HG03520 (cell line): ENCODE measurements around the gene PLEKHB1.

Experiments
- ATAC-seq: cut with Tn5 transposase; IDR thresholded peaks from one replicate; pipeline ENCODE4 v1.9.1; 2021; ENCODE audit warnings: mild to moderate bottlenecking, moderate library complexity; ENCODE audit not compliant: unreplicated experiment

PLEKHB1 gene, protein sequence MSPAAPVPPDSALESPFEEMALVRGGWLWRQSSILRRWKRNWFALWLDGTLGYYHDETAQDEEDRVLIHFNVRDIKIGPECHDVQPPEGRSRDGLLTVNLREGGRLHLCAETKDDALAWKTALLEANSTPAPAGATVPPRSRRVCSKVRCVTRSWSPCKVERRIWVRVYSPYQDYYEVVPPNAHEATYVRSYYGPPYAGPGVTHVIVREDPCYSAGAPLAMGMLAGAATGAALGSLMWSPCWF

DNA sequence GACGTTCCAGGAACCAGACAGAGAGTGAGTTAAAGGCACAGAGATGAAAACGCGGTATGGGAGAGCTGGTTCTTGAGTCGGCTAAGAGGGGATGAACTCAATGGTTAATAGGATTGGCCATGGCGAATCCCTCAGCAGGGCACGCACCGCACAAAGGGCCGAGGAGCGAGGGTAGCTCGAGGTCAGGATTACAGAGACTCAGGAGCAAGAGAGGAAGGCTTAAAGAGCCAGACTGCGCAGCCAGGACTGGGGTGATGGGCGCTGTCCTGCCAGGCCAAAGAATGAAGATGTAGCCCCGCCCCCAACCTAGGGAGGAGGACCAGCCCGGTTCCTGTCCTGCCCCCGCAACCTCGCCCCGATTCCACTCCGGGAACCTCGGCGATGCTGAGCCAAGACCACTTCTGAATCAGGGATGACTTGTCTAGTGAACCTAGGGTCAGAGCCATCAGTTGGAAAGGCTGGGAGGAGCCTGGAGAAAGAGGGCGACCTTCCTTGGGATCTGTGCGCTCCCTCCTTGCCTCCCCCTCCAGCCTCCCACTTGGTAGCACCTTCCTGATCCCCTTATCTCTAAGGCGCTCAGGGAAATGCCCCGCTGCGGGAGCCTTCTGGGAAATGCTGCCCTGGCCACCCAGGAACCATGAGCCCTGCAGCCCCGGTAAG is at the start of gene PLEKHB1:
TSS of gene PLEKHB1 (plus strand) at position 610 of the 660 bp plus-strand sequence. CDS start at position 638, 28 bp downstream.
- no peak for ATAC-seq

DNA sequence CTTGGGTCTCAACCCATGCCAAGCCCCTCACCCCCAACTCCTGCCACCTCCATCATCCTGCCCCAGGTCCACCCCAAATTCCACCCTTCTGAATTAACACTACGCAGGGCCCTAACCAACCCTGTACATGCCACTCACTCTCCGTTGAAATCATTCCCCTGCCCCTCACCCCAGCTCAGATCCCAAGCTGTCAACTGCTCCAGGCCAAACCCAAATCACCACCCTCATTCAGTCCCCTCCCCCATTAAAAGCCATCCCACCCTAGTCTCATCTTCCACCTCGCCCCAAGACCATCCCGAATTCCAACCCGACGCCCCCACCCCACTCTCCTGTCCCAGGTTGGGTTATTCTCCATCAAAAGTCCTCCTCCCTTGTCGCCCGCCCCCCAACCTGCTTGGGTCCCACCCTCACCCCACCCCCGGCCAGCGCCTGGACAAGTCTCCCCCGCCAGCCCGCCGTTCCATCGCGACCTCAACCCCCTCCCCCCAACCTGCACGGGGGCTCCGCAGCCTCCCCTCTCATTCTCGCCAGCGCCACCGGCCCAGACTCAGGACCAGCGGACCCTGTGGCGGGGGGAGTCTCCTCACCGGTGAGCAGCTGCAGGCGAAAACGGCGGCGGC is 48.9 kb upstream of the PLEKHB1 start:
- ATAC-seq = no peak

DNA sequence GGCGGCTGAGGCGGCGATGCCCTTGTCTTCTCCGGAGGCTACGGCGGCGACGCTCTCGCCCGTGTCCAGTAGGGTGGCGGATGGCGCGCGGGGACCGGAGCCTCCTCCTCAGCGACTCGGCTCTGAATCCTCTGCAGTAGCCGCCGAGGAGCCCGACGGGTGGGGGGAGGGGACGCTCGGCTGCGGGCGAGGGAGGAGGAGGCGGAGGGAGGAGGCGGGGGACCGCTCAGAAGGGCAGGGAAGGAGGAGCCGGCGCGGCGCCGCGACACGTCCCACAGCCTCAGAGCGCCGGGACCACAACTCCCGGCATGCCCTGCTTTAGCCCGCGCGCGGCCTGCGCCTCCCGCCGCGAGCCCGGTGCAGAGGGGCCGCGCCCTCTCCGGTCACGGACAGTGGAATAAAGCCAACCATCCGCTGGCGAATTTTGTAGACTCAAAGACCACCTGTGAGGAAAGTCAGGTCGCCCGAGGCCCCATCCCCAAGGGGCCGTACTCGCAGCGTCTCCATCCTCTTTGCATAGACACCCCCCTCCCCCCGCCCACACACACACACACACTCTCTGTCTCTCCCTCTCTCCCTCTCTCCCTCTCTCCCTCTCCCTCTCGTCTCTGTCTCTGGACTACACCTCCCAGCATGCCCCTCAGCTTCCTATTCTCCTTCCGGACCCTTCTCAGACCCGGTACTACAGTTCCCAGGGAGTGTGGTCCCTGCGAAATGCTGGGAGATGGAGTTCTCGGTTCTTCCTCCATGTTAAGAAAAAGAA is 48.2 kb upstream of the PLEKHB1 start, which contains the start of gene FAM168A:
TSS of gene FAM168A (minus strand) at position 157 of the 763 bp plus-strand sequence. CDS start 129,638 bp downstream, outside the sequence.
- ATAC-seq = peak; percentile 88

DNA sequence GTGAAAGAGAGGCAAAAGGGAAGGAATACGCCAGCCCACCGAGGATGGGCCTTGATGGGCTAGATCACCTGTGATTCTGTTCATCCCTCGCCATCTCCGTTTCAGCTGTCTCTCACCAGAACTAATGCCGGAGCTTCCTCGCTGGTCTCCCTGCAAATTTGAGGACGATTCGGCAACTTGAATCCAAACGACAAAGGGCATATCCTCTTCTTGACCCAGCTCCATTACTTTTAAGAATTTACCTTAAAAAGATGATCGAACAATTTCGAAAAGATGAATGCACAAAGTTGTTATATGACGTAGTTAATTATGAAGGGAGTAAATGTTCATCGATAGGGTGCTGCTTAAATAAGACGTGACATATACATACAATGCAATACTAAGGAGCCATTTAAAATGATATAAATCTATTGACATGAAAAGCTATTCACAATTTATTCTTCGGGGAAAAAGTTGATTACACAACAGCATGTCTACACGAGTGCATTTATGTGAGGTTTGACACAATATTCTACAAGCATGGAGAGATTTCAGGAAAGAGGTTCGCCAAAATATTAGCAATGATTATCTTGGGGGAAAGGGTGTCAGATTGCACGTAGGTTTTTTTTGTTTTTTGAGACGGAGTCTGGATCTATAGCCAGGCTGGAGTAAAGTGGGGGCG is 47.5 kb upstream of the PLEKHB1 start:
- ATAC-seq = peak; percentile 1

DNA sequence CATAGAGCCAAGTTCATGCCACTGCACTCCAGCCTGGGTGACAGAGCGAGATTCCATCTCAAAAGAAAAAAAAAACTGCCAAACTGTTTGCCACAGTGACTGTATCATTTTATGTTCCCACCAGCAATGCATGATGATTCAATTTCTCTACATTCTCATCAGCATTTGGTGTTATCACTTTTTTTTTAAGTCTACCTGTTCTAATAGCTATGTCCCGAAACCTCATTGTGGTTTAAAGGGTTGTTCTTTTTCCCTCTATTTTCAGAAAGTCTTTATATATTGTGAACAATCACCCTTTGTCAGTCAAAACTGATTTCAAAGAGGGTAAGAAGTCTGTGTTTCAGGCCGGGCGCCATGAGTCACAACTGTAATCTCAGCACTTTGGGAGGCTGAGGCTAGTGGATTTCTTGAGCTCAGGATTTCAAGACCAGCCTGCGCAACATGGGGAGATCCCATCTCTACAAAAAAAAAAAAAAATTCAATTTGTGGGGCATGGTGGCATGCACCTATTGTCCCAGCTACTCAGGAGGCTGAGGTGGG is 33.7 kb upstream of the PLEKHB1 start:
- ATAC-seq = no peak

DNA sequence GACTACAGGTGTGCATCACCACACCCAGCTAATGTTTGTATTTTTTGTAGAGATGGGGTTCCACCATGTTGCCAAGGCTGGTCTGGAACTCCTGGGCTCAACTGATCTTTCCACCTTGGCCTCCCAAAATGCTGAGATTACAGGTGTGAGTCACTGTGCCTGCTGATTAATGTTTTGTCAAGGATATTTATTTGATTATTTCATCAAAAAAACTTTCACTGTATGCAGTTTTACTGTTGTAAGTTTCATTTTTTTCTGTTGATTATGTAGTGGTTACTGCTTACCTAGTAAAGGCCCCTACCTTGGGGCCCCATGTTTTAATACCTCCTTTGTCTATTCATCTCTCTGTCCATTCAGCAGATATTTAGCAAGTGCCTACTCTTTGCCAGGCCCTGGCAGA is 31.8 kb upstream of the PLEKHB1 start:
- ATAC-seq = no peak

DNA sequence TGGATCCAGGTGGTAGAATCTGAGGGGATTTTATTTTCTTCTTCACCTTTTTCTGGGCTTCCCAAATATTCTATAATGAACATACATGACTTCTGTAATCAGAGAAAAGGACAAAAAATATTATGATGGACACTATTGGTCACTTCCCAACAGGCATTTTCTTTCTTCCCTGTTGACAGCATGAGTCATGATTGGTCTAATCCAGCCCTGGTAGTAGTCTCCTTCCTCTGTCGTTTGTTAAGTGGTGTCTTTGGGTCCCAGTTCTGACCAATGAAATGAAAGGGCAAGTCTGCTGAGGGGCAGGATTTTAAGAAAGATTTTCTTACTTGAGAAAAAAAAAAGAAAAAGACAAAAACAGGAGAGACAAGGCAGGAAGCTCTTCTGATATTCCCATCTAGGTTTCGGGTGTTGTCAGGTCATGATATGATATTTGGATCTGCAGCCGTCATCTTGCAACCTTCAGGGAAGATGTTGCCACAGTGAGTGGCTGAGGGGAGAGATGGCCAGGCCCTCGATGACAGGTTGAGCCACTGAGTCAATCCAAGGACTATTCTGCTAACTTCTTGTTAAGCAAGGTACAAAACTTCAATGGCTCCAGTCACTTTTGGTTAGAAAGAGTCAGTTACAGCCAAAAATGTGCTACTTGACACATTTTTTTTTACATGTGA is 23.3 kb upstream of the PLEKHB1 start:
- ATAC-seq = no peak

DNA sequence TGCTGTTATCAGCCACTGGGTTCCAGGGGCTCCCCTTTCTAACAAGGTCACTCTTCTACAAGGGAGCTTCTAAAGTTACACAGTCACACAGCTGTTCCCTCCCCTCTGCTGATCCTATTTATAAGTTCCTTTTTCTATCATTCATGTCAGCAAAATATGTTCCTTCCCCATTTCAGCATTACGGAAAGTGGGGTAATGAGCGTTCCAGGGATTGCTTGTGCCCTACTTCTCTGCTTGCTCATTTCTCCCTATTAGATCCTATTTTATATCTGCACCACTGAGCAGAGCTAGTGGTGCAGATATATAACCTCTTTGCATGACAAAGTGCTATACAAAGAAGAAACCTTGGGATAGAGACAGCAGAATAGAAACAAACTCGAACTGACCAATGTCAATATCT is 22.7 kb upstream of the PLEKHB1 start:
- ATAC-seq = no peak

DNA sequence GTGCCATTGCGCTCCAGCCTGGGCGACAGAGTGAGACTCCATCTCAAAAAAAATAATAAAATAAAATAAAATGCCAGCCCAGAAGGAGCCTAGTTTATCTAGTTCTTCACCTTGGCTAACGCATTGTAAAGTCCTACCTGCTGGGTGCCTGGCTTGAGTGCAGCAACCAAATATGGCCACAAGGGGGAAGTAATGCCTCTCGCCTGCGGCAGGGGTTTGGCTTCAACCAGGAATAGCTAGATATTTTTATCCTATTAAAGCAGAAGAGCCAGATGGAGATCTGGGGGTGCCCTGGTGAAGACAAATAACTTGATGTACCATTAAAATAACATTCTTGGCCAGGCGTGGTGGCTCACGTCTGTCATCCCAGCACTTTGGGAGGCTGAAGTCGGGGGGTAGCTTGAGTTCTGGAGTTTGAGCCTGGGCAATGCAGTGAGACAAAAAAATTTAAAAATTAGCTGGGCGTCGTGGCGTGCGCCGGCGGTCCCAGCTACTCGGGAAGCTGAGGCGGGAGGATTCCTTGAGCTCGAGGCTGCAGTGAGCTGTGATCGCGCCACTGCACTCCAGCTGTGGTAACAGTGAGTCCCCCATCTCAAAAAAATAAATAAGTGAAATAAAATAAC is 20.6 kb upstream of the PLEKHB1 start:
- ATAC-seq = no peak

DNA sequence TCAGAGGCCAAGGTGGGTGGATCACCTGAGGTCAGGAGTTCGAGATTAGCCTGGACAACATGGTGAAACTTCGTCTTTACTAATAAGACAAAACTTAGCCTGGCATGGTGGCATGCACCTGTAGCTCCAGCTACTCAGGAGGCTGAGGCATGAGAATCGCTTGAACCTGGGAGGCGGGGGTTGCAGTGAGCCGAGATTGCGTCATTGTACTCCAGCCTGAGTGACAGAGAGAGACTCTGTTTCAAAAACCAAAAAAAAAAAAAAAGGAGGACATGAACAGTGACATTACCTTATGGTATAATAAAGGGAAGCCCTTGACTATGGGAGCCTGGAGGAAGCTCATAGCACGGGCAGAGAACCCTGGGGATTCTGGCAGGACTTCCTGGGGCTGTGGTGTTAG is 16.5 kb upstream of the PLEKHB1 start:
- no peak for ATAC-seq

DNA sequence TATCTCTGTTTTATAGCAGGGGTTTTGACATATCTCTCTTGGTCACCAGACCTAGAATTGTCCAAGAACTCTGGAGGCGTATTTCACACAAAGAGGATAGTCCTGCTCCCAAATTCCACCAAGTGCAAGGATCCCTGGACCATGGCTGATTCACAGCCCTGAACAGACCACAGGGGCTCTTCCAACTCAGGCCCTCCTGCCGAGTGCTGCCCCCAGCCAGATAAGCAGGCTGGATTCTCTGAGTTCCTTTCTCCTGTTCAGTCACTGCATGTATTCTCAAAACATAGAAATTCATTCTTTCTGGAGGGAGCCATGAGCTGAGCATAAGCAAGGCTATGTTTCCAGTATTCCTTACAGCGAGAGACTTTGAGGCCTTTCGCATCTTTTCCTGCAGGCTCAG is 13.4 kb upstream of the PLEKHB1 start:
- ATAC-seq = no peak

DNA sequence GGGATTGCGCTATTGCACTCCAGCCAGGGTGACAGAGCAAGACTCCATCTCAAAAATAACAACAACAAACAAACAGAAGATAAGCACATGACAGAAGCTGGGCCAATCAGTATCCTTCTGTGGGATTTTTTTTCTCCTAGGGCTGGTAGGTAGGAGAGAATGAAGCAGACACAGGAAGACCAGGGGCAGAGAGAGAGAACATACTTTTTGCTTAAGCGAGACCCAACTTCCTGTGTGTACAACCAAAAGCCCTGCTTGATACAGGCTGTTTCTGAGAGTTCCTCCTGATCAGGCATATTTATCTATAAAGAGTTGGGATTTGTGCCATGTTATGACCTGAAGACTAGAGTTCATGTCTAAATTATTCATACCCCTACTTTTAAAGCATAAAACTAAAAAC is 12.4 kb upstream of the PLEKHB1 start:
- no peak for ATAC-seq

DNA sequence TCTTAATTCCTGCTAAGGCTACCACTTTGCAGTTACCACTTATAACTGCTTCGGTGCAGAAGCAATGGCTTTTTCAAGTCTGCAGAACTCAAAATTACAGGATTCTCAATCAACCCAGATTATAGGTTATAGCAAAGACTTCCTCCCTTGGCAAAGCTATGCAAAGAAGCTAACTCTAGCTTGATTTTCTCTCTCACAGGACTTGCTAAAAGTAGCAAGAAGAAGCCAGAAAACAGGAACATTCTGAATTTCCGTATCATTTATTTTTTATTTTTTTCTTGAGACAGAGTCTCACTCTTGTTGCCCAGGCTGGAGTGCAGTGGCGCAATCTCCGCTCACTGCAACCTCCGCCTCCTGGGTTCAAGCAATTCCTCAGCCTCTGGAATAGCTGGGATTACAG is 10.7 kb upstream of the PLEKHB1 start:
- ATAC-seq = no peak

DNA sequence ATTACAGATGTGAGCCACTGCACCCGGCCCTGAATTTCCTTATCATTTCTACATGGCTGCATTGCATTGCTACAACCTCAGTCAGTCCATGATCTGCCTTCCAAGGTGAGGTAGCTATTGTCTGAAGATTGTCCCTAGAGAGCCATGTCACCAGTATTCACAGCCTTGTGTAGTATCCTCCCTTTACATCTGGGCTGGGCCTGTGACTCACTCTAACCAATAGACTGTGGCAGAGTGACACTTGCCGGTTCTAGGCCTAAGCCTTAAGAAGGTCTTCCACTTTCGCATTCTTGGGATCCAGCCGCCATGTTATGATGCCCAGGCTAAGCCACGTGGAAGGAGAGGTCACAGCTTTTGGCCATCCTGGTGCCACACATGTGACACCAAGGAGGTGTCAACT is 10.1 kb upstream of the PLEKHB1 start:
- no peak for ATAC-seq

DNA sequence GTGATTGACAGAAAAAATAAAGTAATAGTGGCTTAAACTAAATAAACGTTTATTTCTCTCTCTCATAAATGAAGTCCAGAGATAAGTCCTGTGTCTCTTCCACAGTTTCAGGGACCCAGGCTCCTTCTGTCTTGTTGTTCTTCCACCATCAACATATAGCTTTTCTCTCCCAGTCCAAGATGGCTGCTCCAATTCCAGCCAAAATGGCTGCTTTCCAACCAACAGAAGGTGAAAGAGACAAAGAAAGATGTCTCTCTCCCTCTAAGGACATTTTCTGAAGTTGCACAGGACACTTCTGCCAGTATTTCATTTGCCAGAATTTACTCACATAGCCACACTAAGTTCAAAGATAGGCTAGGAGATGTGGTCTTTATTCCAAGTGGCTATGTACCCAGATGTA is 9.4 kb upstream of the PLEKHB1 start:
- ATAC-seq = no peak

DNA sequence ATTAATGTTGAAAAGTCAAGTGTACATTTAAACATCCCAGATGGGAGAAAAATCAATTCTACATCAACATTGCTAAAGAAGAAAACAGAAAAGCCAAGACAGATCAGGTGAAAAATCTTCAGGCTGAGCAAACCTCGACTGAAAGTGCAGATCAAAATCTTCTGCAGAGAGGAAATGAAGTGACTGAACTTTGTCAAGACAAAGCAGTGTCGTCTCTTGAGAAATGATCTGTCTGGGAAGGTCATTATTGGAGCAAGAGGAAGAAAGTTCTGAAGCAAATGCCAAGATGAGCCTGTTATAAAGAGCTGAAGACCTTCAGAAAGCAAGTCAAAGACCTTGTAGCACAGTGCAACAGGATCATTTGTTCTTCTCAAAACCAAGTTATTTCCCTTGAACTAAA is 5.8 kb upstream of the PLEKHB1 start:
- ATAC-seq = no peak

DNA sequence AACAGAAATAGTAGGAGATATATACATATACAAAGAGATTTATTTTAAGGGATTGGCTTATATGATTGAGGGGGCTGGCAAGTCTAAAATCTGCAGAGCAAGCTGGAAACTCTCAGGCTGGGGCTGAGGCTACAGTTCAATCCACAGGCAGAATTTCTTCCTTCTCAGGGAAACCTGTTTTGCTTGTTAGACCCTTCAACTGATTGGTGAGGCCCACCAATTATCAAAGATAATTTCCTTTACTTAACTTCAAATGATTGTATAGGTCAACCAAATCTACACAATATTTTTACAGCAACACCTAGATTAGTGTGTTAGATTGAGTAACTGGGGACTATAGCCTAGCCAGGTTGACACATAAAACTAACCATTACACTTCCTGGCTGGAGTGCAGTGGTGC is 4.7 kb upstream of the PLEKHB1 start:
- ATAC-seq = no peak

DNA sequence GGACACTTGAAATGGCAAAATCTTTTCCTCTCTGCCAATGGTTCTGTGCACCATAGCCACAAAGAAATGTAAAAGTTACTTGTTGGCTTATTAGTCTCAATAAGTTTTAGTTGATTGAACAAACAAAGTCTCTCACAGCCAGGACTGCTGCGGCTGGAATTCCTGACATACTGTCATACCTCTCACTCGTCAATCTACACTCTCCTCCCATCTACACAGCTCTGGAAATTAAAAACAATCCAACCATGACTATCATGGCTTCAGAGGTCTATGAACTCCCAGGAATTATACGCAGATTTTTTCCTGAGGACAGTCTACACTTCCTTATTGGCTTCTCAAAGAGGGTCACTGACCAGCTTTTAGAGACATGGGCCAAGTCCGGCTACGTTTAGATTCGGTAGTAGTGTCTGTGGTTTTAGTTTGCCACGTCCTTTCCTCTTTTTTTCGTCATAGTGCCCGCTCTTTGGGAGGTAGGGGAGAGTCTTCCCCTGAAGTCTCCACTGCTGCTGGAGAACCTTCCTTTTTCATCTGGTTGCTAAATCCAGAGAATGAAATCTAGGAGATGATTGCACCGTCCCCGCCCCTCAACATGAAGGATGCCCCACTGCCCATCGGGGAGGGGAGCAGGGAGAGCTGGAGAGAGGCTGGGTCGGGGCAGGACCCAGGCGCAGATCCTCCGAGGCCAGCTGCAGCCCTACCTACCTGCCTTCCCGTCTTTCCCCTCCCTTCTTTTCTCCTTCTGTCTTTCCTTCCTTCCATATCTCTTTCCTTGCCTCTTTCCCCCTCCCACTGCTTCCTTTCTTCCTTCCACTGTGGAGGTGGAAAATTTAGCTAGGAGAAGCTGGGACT is 1.0 kb upstream of the PLEKHB1 start:
- no peak for ATAC-seq
